HepG2 (cell line): ENCODE results near the gene ACAD11. TPM values are rescaled to one million over a fixed set of nuclear protein-coding genes. Genes with fewer than 3 reads are reported as not detected.

ENCODE experiments used
- ARNT ChIP-seq: fragments of 450-650 bp; IDR thresholded peaks from 2 replicates; pipeline ENCODE4 v1.6.1; 2017
- BRCA1 ChIP-seq: sonication (generic); formaldehyde crosslinking; IDR thresholded peaks from 2 replicates; pipeline ENCODE4 v1.4.0; 2020; ENCODE audit warnings: missing genetic modification reagents
- BRD4 ChIP-seq: sonication (generic); formaldehyde crosslinking; IDR thresholded peaks from 2 replicates; pipeline ENCODE4 v1.4.0; 2020; ENCODE audit warnings: missing genetic modification reagents
- JARID2 ChIP-seq: sonication (generic); formaldehyde crosslinking; IDR thresholded peaks from 2 replicates; pipeline ENCODE4 v1.8.1; 2023; ENCODE audit warnings: missing genetic modification reagents, inconsistent platforms; ENCODE audit not compliant: insufficient replicate concordance
- LCORL ChIP-seq, 2 experiments: fragments of 450-650 bp in 1 of 2; sonication (generic) in 1 of 2; formaldehyde crosslinking in 1 of 2; IDR thresholded peaks; 2 replicates each; pipeline versions ENCODE4 v1.5.0 to v1.6.1; 2017 to 2020; ENCODE audit warnings: antibody characterized with exemption in 1 of 2, missing genetic modification reagents in 1 of 2
- NCOR1 ChIP-seq: fragments of 200-600 bp; sonication (generic); IDR thresholded peaks from 2 replicates; pipeline ENCODE4 v1.7.0; 2017; ENCODE audit warnings: antibody characterized with exemption, low read length, borderline replicate concordance
- NRL ChIP-seq: sonication (generic); formaldehyde crosslinking; IDR thresholded peaks from 2 replicates; pipeline ENCODE4 v1.5.0; 2020; ENCODE audit warnings: missing genetic modification reagents, mild to moderate bottlenecking, moderate library complexity, borderline replicate concordance
- POLR2AphosphoS5 ChIP-seq: IDR thresholded peaks from 2 replicates; pipeline ENCODE4 v1.6.1; 2012; ENCODE audit warnings: low read depth, low read length
- SIN3B ChIP-seq: fragments of 150-350 bp; IDR thresholded peaks from 2 replicates; pipeline ENCODE4 v1.6.1; 2014; ENCODE audit warnings: low read length
- THAP11 ChIP-seq: IDR thresholded peaks from 2 replicates; pipeline ENCODE4 v1.6.1; 2016; ENCODE audit warnings: missing biosample characterization, missing genetic modification reagents
- ZIK1 ChIP-seq: sonication (generic); formaldehyde crosslinking; IDR thresholded peaks from 2 replicates; pipeline ENCODE4 v1.5.0; 2020; ENCODE audit warnings: mild to moderate bottlenecking, low read depth, missing genetic modification reagents, borderline replicate concordance
- ZNF121 ChIP-seq: sonication (generic); formaldehyde crosslinking; IDR thresholded peaks from 2 replicates; pipeline ENCODE4 v1.5.0; 2020; ENCODE audit warnings: mild to moderate bottlenecking, missing genetic modification reagents
- ZNF251 ChIP-seq: sonication (generic); formaldehyde crosslinking; IDR thresholded peaks from 2 replicates; pipeline ENCODE4 v1.9.0; 2021; ENCODE audit warnings: mild to moderate bottlenecking, missing genetic modification reagents
- ZNF343 ChIP-seq: sonication (generic); formaldehyde crosslinking; IDR thresholded peaks from 2 replicates; pipeline ENCODE4 v1.4.0; 2020; ENCODE audit warnings: mild to moderate bottlenecking, missing genetic modification reagents
- ZNF546 ChIP-seq: sonication (generic); formaldehyde crosslinking; conservative IDR thresholded peaks from 2 replicates; pipeline ENCODE4 v1.8.1; 2023; ENCODE audit warnings: mild to moderate bottlenecking, missing genetic modification reagents
- ZNF567 ChIP-seq: sonication (generic); formaldehyde crosslinking; IDR thresholded peaks from 2 replicates; pipeline ENCODE4 v1.8.1; 2023; ENCODE audit warnings: mild to moderate bottlenecking, missing genetic modification reagents, borderline replicate concordance
- ZNF644 ChIP-seq: IDR thresholded peaks from 2 replicates; pipeline ENCODE4 v1.6.1; 2016; ENCODE audit warnings: low read depth
- ZNF792 ChIP-seq: IDR thresholded peaks from 2 replicates; pipeline ENCODE4 v1.6.1; 2016
- ZSCAN29 ChIP-seq: sonication (generic); formaldehyde crosslinking; conservative IDR thresholded peaks from 2 replicates; pipeline ENCODE4 v1.4.0; 2020; ENCODE audit warnings: mild to moderate bottlenecking, missing genetic modification reagents
- polyA plus RNA-seq, 8 experiments: library from polyadenylated mRNA; depleted of rRNA in 3 of 8; stranded (reverse) in 7 of 8; unstranded in 1 of 8; fragments of >200 nt; fragmentation: Illumina TruSeq in 4 of 8; extraction: Trizol in 4 of 8; gene quantifications; 2 replicates each; pipeline versions ENCODE4 v1.2.1 to v1.2.3, GENCODE V29; 2011 to 2016; ENCODE audit warnings: low read depth in 4 of 8, missing spikeins in 1 of 8, mixed read lengths in 1 of 8; ENCODE audit not compliant: insufficient read depth in 1 of 8
- total RNA-seq, 5 experiments: library from RNA; depleted of rRNA; stranded (reverse); fragments of >200 nt; fragmentation: Illumina TruSeq; extraction: Trizol; gene quantifications; 2 replicates each; pipeline ENCODE4 v1.2.3, GENCODE V29; 2016; ENCODE audit warnings: low read depth in 1 of 5
- TF ChIP-seq, protein P1 (sequence below): sonication (generic); formaldehyde crosslinking; IDR thresholded peaks from 2 replicates; pipeline ENCODE4 v1.4.0; 2020; ENCODE audit warnings: missing genetic modification reagents, mild to moderate bottlenecking, borderline replicate concordance
- TF ChIP-seq, protein P2 (sequence below): sonication (generic); formaldehyde crosslinking; IDR thresholded peaks from 2 replicates; pipeline ENCODE4 v1.8.0; 2023; ENCODE audit warnings: mild to moderate bottlenecking, missing genetic modification reagents
- TF ChIP-seq, protein P3 (sequence below): IDR thresholded peaks from 2 replicates; pipeline ENCODE4 v1.6.1; 2012; ENCODE audit warnings: low read depth, low read length, improper control_type of control experiment
- TF ChIP-seq, protein P4 (sequence below): sonication (generic); formaldehyde crosslinking; IDR thresholded peaks from 2 replicates; pipeline ENCODE4 v1.8.1; 2023; ENCODE audit warnings: mild to moderate bottlenecking, moderate library complexity, missing genetic modification reagents

ACAD11 gene
- total and polyA plus RNA-seq, 2 of the 13 experiments (the other 11 are each of a cell fraction or from before 2014, with no cell fraction given), result 30.6 to 56.9 TPM

DNA sequence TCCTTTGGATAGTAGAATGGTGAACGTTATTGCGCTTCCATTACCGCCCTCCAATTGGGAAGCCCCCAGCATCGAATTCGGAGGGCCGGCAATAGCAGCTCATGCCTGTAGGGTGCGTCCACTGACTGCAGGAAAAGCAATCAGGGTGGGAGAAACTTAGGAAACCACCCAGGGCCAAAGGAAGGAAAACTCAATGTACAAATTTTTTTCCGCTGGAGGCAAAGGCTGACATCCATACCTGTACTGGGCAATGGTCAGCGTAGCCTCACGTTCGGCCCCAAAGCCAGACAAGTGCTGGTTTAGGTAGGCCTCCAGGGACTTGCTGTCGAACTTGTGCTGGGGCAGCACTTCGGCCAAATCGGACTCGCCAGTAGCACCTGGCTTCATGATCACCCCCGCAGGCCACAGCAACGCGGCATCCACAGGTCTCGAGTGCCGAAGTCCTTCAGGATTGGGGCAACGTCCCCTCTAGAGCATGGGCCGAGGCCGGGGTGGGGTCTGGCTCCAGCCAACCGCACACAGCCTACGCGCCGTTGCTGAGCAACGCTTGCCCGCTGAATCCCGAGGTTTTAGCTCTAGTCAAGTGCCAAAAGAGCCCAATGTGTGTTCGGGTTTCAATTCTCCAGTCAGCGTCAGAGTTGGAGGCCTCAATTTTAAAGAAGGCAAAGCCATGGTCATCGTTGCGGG lies at the start of gene ACAD11 (continued):
- TF ChIP-seq ZNF792, result 0 out of 2 replicates have a peak, but pooled peaks have one; percentile 27
- TF ChIP-seq NCOR1, result 0 out of 2 replicates have a peak, but pooled peaks have one; percentile 4
- TF ChIP-seq ZNF644 (CRISPR knock-in tag), result no peak
- peak; percentile 24; the same call in 1 of the 2 replicates for TF ChIP-seq ZNF546
- TF ChIP-seq, protein P1, sequence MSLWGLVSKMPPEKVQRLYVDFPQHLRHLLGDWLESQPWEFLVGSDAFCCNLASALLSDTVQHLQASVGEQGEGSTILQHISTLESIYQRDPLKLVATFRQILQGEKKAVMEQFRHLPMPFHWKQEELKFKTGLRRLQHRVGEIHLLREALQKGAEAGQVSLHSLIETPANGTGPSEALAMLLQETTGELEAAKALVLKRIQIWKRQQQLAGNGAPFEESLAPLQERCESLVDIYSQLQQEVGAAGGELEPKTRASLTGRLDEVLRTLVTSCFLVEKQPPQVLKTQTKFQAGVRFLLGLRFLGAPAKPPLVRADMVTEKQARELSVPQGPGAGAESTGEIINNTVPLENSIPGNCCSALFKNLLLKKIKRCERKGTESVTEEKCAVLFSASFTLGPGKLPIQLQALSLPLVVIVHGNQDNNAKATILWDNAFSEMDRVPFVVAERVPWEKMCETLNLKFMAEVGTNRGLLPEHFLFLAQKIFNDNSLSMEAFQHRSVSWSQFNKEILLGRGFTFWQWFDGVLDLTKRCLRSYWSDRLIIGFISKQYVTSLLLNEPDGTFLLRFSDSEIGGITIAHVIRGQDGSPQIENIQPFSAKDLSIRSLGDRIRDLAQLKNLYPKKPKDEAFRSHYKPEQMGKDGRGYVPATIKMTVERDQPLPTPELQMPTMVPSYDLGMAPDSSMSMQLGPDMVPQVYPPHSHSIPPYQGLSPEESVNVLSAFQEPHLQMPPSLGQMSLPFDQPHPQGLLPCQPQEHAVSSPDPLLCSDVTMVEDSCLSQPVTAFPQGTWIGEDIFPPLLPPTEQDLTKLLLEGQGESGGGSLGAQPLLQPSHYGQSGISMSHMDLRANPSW (CRISPR knock-in tag), result no peak
- TF ChIP-seq, protein P2, sequence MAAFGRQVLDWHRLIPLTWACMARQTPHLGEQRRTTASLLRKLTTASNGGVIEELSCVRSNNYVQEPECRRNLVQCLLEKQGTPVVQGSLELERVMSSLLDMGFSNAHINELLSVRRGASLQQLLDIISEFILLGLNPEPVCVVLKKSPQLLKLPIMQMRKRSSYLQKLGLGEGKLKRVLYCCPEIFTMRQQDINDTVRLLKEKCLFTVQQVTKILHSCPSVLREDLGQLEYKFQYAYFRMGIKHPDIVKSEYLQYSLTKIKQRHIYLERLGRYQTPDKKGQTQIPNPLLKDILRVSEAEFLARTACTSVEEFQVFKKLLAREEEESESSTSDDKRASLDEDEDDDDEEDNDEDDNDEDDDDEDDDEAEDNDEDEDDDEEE (CRISPR knock-in tag), result 0 out of 2 replicates have a peak, but pooled peaks have one; percentile 32
- TF ChIP-seq JARID2 (CRISPR knock-in tag), result peak; percentile 71
- TF ChIP-seq, protein P3, sequence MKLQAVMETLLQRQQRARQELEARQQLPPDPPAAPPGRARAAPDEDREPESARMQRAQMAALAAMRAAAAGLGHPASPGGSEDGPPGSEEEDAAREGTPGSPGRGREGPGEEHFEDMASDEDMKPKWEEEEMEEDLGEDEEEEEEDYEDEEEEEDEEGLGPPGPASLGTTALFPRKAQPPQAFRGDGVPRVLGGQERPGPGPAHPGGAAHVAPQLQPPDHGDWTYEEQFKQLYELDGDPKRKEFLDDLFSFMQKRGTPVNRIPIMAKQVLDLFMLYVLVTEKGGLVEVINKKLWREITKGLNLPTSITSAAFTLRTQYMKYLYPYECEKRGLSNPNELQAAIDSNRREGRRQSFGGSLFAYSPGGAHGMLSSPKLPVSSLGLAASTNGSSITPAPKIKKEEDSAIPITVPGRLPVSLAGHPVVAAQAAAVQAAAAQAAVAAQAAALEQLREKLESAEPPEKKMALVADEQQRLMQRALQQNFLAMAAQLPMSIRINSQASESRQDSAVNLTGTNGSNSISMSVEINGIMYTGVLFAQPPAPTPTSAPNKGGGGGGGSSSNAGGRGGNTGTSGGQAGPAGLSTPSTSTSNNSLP, result 0 out of 2 replicates have a peak, but pooled peaks have one; percentile 27
- TF ChIP-seq NRL (CRISPR knock-in tag), result no peak
- no peak for TF ChIP-seq LCORL (IDR thresholded peaks at IDR 0.05)
- TF ChIP-seq LCORL (CRISPR knock-in tag; IDR thresholded peaks at IDR 0.05), result peak; percentile 35
- 0 out of 2 replicates have a peak, but pooled peaks have one; percentile 12 for TF ChIP-seq ZNF567 (CRISPR knock-in tag)
- TF ChIP-seq BRCA1, result no peak
- TF ChIP-seq THAP11 (CRISPR knock-in tag), result 0 out of 2 replicates have a peak, but pooled peaks have one; percentile 17
- TF ChIP-seq, protein P4, sequence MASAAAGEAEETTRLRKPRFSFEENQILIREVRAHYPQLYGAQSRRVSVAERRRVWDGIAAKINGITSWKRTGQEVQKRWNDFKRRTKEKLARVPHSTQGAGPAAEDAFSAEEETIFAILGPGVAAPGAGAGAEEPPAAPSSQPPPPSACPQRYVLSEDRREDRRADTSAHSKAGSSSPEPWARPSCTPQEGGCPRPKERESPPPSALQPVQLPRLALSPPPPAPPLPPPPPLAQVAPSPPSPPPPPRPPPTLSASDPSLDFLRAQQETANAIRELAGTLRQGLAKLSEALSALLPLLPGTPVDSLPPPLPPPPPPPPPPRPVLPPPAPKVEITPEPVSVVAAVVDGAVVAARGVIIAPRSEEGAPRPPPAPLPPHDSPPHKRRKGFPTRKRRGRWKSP, result 0 out of 2 replicates have a peak, but pooled peaks have one; percentile 25
- no peak for TF ChIP-seq SIN3B
- TF ChIP-seq ZNF251 (CRISPR knock-in tag), result no peak
- peak; percentile 42; the same call in 1 of the 2 replicates for TF ChIP-seq ZNF121 (CRISPR knock-in tag)
- no peak for TF ChIP-seq ZNF343 (CRISPR knock-in tag)
- no peak for TF ChIP-seq ARNT
- TF ChIP-seq BRD4 (CRISPR knock-in tag), result 0 out of 2 replicates have a peak, but pooled peaks have one; percentile 66
- TF ChIP-seq ZIK1, result no peak
- TF ChIP-seq ZSCAN29, result peak; percentile 92
- peak; percentile 71 for TF ChIP-seq POLR2AphosphoS5
